Neuron (in vitro differentiated cells): ENCODE results near the gene PRKCI.
A peak's percentile ranks its signal among the peaks of the same experiment; 100 is the strongest.
"Not testable (repeated sequence)": the region's sequence is repeated elsewhere in the genome, so short reads cannot be mapped to it uniquely, and the experiment has no call there.

Source experiments
- H2AFZ ChIP-seq: one replicate; pipeline ENCODE4 v1.6.1; 2013; ENCODE audit warnings: low read depth, mild to moderate bottlenecking, inconsistent platforms, low read length, moderate library complexity
- H3K27me3 ChIP-seq: one replicate; pipeline ENCODE4 v1.6.1; 2013; ENCODE audit warnings: low read length; ENCODE audit not compliant: insufficient read depth
- H3K36me3 ChIP-seq: one replicate; pipeline ENCODE4 v1.6.1; 2013; ENCODE audit warnings: low read length; ENCODE audit not compliant: insufficient read depth
- H3K4me1 ChIP-seq: one replicate; pipeline ENCODE4 v1.6.1; 2013; ENCODE audit warnings: low read length; ENCODE audit not compliant: insufficient read depth
- H3K4me3 ChIP-seq: 2 replicates; pipeline ENCODE4 v1.5.1; 2013; ENCODE audit warnings: mild to moderate bottlenecking, low read length, moderate library complexity
- H3K9me3 ChIP-seq: one replicate; pipeline ENCODE4 v1.6.1; 2013; ENCODE audit warnings: low read length

PRKCI gene

DNA sequence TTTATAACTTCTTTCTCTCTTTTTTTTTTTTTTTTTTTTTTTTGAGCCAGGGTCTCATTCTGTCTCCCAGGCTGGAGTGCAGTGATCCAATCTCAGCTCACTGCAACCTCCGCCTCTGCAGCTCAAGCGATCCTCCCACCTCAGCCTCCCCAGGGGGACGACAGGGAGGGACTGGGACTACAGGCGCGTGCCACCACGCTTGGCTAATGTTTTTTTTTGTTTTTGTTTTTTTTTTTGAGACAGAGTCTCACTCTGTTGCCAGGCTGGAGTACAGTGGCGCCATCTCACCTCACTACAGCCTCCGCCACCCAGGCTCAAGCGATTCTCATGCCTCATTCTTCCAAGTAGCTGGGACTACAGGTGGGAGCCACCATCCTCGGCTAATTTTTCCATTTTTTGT lies 17.7 kb upstream of the PRKCI start:
- Histone ChIP-seq H2AFZ (no peak overlapping the region), H3K27me3 (no peaks in the 10 kb centered on the region), H3K4me1 (peaks cover 3% of the 10 kb centered on the region), H3K9me3 (no peaks in the 10 kb centered on the region), H3K36me3 (no peaks in the 10 kb centered on the region), H3K4me3 (no peak overlapping the region)

DNA sequence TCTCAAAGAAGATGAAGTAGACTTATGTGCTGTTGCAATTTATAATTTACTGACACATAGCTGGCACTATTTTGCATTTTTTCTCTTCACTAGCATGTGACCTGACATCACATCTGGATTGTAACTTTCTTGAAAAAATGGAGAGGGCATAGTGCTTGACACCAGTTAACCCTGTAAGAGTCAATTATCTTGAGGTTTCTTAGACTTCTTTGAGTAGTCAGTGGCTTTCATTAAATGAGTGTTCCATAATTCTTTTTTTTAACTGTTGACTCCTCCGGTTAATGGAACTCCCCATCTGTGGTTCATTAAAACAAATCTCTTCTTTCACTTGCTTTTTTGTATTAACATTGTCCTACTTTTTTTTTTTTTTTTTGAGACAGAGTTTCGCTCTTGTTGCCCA lies 16.9 kb upstream of the PRKCI start:
- Histone ChIP-seq H3K4me1 (peaks cover 3% of the 10 kb centered on the region), H3K36me3 (no peaks in the 10 kb centered on the region), H3K9me3 (no peaks in the 10 kb centered on the region), H3K27me3 (no peaks in the 10 kb centered on the region), H3K4me3 (no peak overlapping the region), H2AFZ (no peak overlapping the region)

DNA sequence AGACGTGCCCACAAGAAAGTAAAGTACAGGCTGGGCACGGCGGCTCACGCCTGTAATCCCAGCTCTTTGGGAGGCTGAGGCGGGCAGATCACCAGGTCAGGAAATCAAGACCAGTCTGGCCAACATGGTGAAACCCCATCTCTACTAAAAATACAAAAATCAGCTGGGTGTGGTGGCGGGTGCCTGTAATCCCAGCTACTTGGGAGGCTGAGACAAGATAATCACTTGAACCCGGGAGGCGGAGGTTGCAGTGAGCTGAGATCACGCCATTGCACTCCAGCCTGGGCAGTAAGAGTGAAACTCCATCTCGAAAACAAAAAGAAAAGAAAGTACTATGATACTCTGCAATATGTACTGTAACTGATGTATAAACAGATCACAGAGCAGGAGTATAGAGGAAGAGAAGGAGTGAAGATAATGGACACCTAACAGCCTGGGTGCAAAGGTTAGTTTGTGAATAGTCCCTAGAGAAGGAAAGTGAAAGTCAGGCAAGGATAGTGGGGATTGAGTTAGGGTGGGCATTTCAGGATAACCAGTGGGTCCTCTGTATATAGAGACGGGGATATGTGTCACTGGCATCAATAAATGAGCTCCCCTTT lies 16.0 kb upstream of the PRKCI start:
- H3K9me3 ChIP-seq, H3K4me1 ChIP-seq, H3K36me3 ChIP-seq, H3K27me3 ChIP-seq, H2AFZ ChIP-seq, H3K4me3 ChIP-seq: not testable (repeated sequence)

- no peaks in the 10 kb centered on the region for H3K27me3 ChIP-seq
These were observed 14.5 kb upstream of the PRKCI start for GRCh38 chr3:170207717-170208116.

DNA sequence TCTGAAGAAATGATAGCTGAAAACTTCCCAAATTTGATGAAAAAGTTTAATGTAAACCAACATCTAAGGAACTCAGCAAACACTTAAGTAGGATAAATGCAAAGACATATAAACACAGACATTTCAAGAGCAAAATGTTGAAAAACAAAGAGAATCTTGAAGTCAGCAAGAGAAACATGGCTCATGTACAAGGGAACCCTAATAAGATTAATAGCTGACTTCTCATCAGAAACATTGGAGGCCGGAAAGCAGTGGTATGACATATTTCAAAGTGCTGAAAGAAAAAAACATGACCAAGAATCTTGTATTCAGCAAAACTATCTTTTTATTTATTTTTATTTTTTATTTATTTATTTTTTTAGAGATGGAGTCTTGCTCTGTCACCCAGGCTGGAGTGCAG lies 10.6 kb upstream of the PRKCI start:
- Histone ChIP-seq H3K9me3 (no peaks in the 10 kb centered on the region), H3K4me3 (no peak overlapping the region), H2AFZ (no peak overlapping the region), H3K4me1 (no peaks in the 10 kb centered on the region), H3K27me3 (no peaks in the 10 kb centered on the region), H3K36me3 (no peaks in the 10 kb centered on the region)

More at GRCh38 chr3:170207717-170208116, 14.5 kb upstream of the PRKCI start:
- peaks cover 3% of the 10 kb centered on the region for H3K4me1 ChIP-seq
- no peaks in the 10 kb centered on the region for H3K9me3 ChIP-seq
- no peak overlapping the region for H3K4me3 ChIP-seq
- no peaks in the 10 kb centered on the region for H3K36me3 ChIP-seq
- no peak overlapping the region for H2AFZ ChIP-seq

DNA sequence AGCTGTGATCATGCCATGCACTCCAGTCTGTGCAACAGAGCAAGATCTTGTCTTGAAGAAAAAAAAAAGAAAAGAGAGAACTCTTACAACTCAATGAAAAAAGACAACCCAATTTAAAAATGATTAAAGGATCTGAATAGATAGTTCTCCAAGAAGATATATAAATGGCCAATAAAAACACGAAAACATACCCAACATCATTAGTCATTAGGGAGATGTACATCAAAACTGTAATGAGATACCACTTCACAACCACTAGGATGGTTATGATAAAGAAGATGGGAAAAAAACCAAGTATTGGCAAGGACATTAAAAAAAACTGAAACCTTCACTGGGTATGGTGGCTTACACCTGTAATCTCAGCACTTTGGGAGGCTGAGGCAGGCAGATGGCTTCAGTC lies 2.4 kb upstream of the PRKCI start:
- H3K27me3 ChIP-seq = no peaks in the 10 kb centered on the region
- no peaks in the 10 kb centered on the region for H3K36me3 ChIP-seq
- H3K4me3 ChIP-seq = no peak overlapping the region
- H2AFZ ChIP-seq = no peak overlapping the region
- H3K4me1 ChIP-seq = peaks cover 12% of the 10 kb centered on the region
- H3K9me3 ChIP-seq = no peaks in the 10 kb centered on the region

DNA sequence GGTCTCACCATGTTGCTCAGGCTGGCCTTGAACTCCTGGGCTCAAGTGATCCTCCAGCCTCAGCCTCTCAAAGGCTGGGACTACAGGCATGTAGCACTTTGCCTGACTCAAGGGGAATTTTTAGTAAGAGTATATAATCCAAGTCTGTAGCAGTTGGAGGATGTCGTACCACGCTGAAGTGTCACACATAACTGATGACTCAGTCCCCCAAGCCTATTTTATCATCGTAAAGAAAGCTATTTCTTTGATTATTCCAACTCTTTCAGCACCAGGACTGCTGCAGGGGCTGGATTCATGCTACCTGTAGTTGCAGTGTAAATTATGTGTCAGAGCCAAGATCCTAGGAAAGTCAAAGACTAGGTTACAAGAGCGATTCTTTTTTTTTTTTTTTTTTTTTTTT lies 1.4 kb upstream of the PRKCI start:
- Histone ChIP-seq H2AFZ (no peak overlapping the region), H3K27me3 (no peaks in the 10 kb centered on the region), H3K4me3 (no peak overlapping the region), H3K4me1 (peaks cover 12% of the 10 kb centered on the region), H3K9me3 (no peaks in the 10 kb centered on the region), H3K36me3 (no peaks in the 10 kb centered on the region)

GRCh38 chr3:170222647-170223541 lies 670 bp downstream of the PRKCI start:
- H2AFZ ChIP-seq = peak overlapping the region; percentile 75
- H3K4me1 ChIP-seq = peaks cover 12% of the 10 kb centered on the region
- no peaks in the 10 kb centered on the region for H3K27me3 ChIP-seq
- peak overlapping the region; percentile 82 for H3K4me3 ChIP-seq
- H3K36me3 ChIP-seq = no peaks in the 10 kb centered on the region
- H3K9me3 ChIP-seq = no peaks in the 10 kb centered on the region

DNA sequence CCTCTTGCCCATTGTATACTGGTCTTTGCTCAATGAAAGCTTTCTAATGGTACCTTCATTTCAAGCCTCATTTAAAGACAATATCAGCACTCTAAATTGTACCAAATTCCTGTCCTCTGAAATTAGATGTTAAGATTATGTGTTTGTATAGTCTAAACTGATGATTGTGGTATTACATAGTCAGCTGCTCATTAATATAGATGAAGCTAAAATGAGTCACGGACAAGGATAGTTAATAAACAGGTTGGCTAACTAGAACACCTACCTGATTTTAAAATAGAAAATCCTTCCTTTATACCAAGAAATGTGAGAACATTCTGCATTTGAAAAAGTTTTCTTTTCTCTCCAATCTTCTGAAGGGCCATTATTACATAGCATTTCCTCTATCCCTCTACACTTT lies 2.9 kb downstream of the PRKCI start:
- Histone ChIP-seq H3K27me3 (no peaks in the 10 kb centered on the region), H3K9me3 (no peaks in the 10 kb centered on the region), H3K4me3 (no peak overlapping the region), H2AFZ (no peak overlapping the region), H3K4me1 (peaks cover 12% of the 10 kb centered on the region), H3K36me3 (no peaks in the 10 kb centered on the region)

- peaks cover 12% of the 10 kb centered on the region for H3K4me1 ChIP-seq
- H3K9me3 ChIP-seq = no peaks in the 10 kb centered on the region
- H3K36me3 ChIP-seq = no peaks in the 10 kb centered on the region
- no peaks in the 10 kb centered on the region for H3K27me3 ChIP-seq
- no peak overlapping the region for H3K4me3 ChIP-seq
- no peak overlapping the region for H2AFZ ChIP-seq
These were observed 4.3 kb downstream of the PRKCI start for GRCh38 chr3:170226426-170226960.

GRCh38 chr3:170228093-170228766 lies 6.0 kb downstream of the PRKCI start:
- Histone ChIP-seq H3K4me1 (peaks cover 12% of the 10 kb centered on the region), H3K27me3 (no peaks in the 10 kb centered on the region), H2AFZ (no peak overlapping the region), H3K36me3 (no peaks in the 10 kb centered on the region), H3K9me3 (no peaks in the 10 kb centered on the region), H3K4me3 (no peak overlapping the region)

DNA sequence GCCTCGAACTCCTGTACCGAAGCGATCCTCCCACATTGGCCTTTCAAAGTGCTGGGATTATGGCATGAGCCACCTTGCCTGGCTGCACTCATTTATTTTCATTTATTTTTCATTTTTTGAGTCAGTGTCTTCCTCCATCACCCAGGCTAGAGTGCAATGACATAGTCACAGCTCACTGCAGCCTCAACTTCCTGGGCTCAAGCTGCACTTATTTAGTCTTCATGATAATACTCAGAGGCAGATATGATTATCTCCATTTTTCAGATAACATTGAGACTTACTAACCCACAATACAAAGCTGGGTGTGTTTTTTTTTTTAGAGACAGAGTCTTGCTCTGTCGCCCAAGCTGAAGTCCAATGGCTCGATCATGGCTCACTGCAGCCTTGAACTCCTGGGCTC lies 10.0 kb downstream of the PRKCI start:
- Histone ChIP-seq H3K36me3 (peaks cover 10% of the 10 kb centered on the region), H3K27me3 (no peaks in the 10 kb centered on the region), H2AFZ (no peak overlapping the region), H3K9me3 (no peaks in the 10 kb centered on the region), H3K4me3 (no peak overlapping the region), H3K4me1 (no peaks in the 10 kb centered on the region)

GRCh38 chr3:170233530-170233929 lies 11.3 kb downstream of the PRKCI start:
- Histone ChIP-seq H3K4me1 (no peaks in the 10 kb centered on the region), H3K4me3 (no peak overlapping the region)

More at GRCh38 chr3:170233530-170233929, 11.3 kb downstream of the PRKCI start:
- Histone ChIP-seq H3K27me3 (no peaks in the 10 kb centered on the region), H3K36me3 (peaks cover 10% of the 10 kb centered on the region), H3K9me3 (no peaks in the 10 kb centered on the region), H2AFZ (no peak overlapping the region)
